HCT116 (cell line): ENCODE data around the gene TTLL9. TPM values are rescaled to one million over a fixed set of nuclear protein-coding genes. Genes with fewer than 3 reads are reported as not detected.

Experiments used
- ATAC-seq: fragments of 200-7000 bp; cut with Tn5 transposase; 2 replicates; pipeline ENCODE4 v1.9.1; 2020; ENCODE audit warnings: mild to moderate bottlenecking, moderate library complexity
- BruUV-seq: library from RNA; stranded (reverse); fragments of 400-500 nt; replicated peaks from 2 replicates; lab custom pipeline; 2021; lab: Mats Ljungman, UMichigan
- CTCF ChIA-PET: fragments of 300-600 bp; sonication (Branson Sonifier 250); formaldehyde crosslinking; loops from one replicate; lab custom pipeline; 2021; ENCODE audit warnings: antibody characterized with exemption; lab: Charles Lee
- POLR2A ChIA-PET: fragments of 300-600, 350-600 bp; sonication (Branson Sonifier 250); formaldehyde crosslinking; loops from one replicate; lab custom pipeline; 2021; ENCODE audit warnings: antibody characterized with exemption; lab: Charles Lee
- RAD21 ChIA-PET, 2 experiments: fragments of 300-600 bp; sonication (Branson Sonifier 250); formaldehyde crosslinking; loops; one replicate each; lab custom pipeline; 2023; ENCODE audit warnings: low total read pairs in 2 of 2; ENCODE audit not compliant: uncharacterized antibody in 2 of 2, unreplicated experiment in 2 of 2, low non-redundant PET in 1 of 2; lab: Charles Lee
- DNase-seq: peaks from one replicate; pipeline ENCODE4 v3.0.0-alpha.2; 2010; ENCODE audit warnings: low read depth, low spot score
- H2AFZ ChIP-seq: fragments of 200-600 bp; shearing (Covaris generic), sonication (generic); 2 replicates; pipeline ENCODE4 v1.6.1; 2017; ENCODE audit warnings: low read depth, mixed run types, mixed read lengths, antibody characterized with exemption, low read length; ENCODE audit not compliant: poor library complexity, severe bottlenecking
- H3K27ac ChIP-seq: 2 replicates; pipeline ENCODE4 v1.5.1; 2012; ENCODE audit warnings: low read depth, low read length
- H3K27me3 ChIP-seq: fragments of 200-600 bp; sonication (generic); 2 replicates; pipeline ENCODE4 v1.6.1; 2016; ENCODE audit warnings: mixed run types, low read length, mixed read lengths; ENCODE audit not compliant: insufficient read depth
- H3K36me3 ChIP-seq, 2 experiments: fragments of 200-500 bp in 1 of 2; fragments of 200-600 bp in 1 of 2; sonication (Bioruptor generic) in 1 of 2; sonication (generic) in 1 of 2; 2 replicates each; pipeline versions ENCODE4 v1.5.1 to v1.6.1; 2014 to 2016; ENCODE audit warnings: low read length in 2 of 2, inconsistent platforms in 1 of 2, mixed read lengths in 1 of 2, mixed run types in 1 of 2; ENCODE audit not compliant: insufficient read depth in 2 of 2, control insufficient read depth in 1 of 2
- H3K4me1 ChIP-seq, 2 experiments: fragments of 200-600 bp in 1 of 2; sonication (generic) in 1 of 2; 2 replicates each; pipeline versions ENCODE4 v1.5.1 to v1.6.1; 2012 to 2017; ENCODE audit warnings: low read length in 2 of 2, inconsistent platforms in 1 of 2, mild to moderate bottlenecking in 1 of 2, mixed read lengths in 1 of 2, mixed run types in 1 of 2, moderate library complexity in 1 of 2; ENCODE audit not compliant: insufficient read depth in 2 of 2, control insufficient read depth in 1 of 2
- H3K4me2 ChIP-seq: fragments of 200-600 bp; sonication (generic); 2 replicates; pipeline ENCODE4 v1.6.1; 2017; ENCODE audit warnings: mixed run types, low read length, mixed read lengths
- H3K4me3 ChIP-seq, 2 experiments: fragments of 200-600 bp in 1 of 2; sonication (generic) in 1 of 2; replicated peaks in 1 of 2; 2 replicates each; pipeline ENCODE4 v1.5.1; 2011 to 2016; ENCODE audit warnings: low read length in 2 of 2, control low read depth in 1 of 2, low read depth in 1 of 2, mild to moderate bottlenecking in 1 of 2, mixed read lengths in 1 of 2, mixed run types in 1 of 2
- H3K79me2 ChIP-seq: fragments of 200-600 bp; sonication (generic); 2 replicates; pipeline ENCODE4 v1.6.1; 2017; ENCODE audit warnings: mild to moderate bottlenecking, mixed run types, low read length, moderate library complexity, mixed read lengths; ENCODE audit not compliant: insufficient read depth
- H3K9ac ChIP-seq: fragments of 200-600 bp; sonication (generic); 2 replicates; pipeline ENCODE4 v1.6.1; 2016; ENCODE audit warnings: low read length, mixed read lengths
- H3K9me2 ChIP-seq: fragments of 200-600 bp; sonication (generic), shearing (Covaris generic); 2 replicates; pipeline ENCODE4 v1.6.1; 2017; ENCODE audit warnings: mixed run types, mild to moderate bottlenecking, moderate library complexity; ENCODE audit not compliant: insufficient read depth
- H3K9me3 ChIP-seq, 2 experiments: fragments of 200-500 bp in 1 of 2; fragments of 200-600 bp in 1 of 2; sonication (Bioruptor generic) in 1 of 2; sonication (generic) in 1 of 2; 2 replicates each; pipeline ENCODE4 v1.6.1; 2014 to 2017; ENCODE audit warnings: low read length in 2 of 2, mixed read lengths in 2 of 2, inconsistent platforms in 1 of 2, low read depth in 1 of 2, mild to moderate bottlenecking in 1 of 2, mixed run types in 1 of 2, moderate library complexity in 1 of 2; ENCODE audit not compliant: control insufficient read depth in 1 of 2, insufficient read depth in 1 of 2
- H4K20me1 ChIP-seq: fragments of 200-600 bp; sonication (generic), shearing (Covaris generic); 2 replicates; pipeline ENCODE4 v1.6.1; 2017; ENCODE audit warnings: mixed run types, mild to moderate bottlenecking, moderate library complexity; ENCODE audit not compliant: insufficient read depth
- ATF3 ChIP-seq: IDR thresholded peaks from 2 replicates; pipeline ENCODE4 v1.6.1; 2012
- CBX3 ChIP-seq: IDR thresholded peaks from 2 replicates; pipeline ENCODE4 v1.6.1; 2012; ENCODE audit warnings: low read depth
- EGR1 ChIP-seq: IDR thresholded peaks from 2 replicates; pipeline ENCODE4 v1.6.1; 2012; ENCODE audit warnings: low read depth
- EZH2phosphoT487 ChIP-seq: fragments of 200-600 bp; IDR thresholded peaks from 2 replicates; pipeline ENCODE4 v1.6.1; 2018; ENCODE audit warnings: antibody characterized with exemption, borderline replicate concordance
- JUND ChIP-seq: IDR thresholded peaks from 2 replicates; pipeline ENCODE4 v1.6.1; 2012
- MAX ChIP-seq: IDR thresholded peaks from 2 replicates; pipeline ENCODE4 v1.6.1; 2012
- POLR2A ChIP-seq: IDR thresholded peaks from 2 replicates; pipeline ENCODE4 v1.7.0; 2011; ENCODE audit warnings: borderline replicate concordance; ENCODE audit not compliant: insufficient read depth, insufficient read length; ENCODE audit errors: extremely low read depth
- RAD21 ChIP-seq: IDR thresholded peaks from 2 replicates; pipeline ENCODE4 v1.6.1; 2012; ENCODE audit warnings: low read depth, mild to moderate bottlenecking
- SIN3A ChIP-seq: IDR thresholded peaks from 2 replicates; pipeline ENCODE4 v1.6.1; 2012; ENCODE audit warnings: low read depth
- SP1 ChIP-seq: IDR thresholded peaks from 2 replicates; pipeline ENCODE4 v1.6.1; 2012; ENCODE audit warnings: low read depth
- SRF ChIP-seq: IDR thresholded peaks from 2 replicates; pipeline ENCODE4 v1.6.1; 2012; ENCODE audit warnings: low read depth
- YY1 ChIP-seq: IDR thresholded peaks from 2 replicates; pipeline ENCODE4 v1.6.1; 2011; ENCODE audit warnings: low read length, low read depth, moderate library complexity, mild to moderate bottlenecking; ENCODE audit not compliant: insufficient replicate concordance; ENCODE audit errors: extremely low read depth
- ZBTB33 ChIP-seq: IDR thresholded peaks from 2 replicates; pipeline ENCODE4 v1.6.1; 2011; ENCODE audit warnings: mild to moderate bottlenecking, low read length, moderate library complexity; ENCODE audit not compliant: insufficient replicate concordance; ENCODE audit errors: extremely low read depth
- ZFX ChIP-seq: fragments of 450-650 bp; IDR thresholded peaks from 2 replicates; pipeline ENCODE4 v1.6.1; 2017
- ZNF274 ChIP-seq: fragments of 200-500 bp; sonication (Bioruptor generic); IDR thresholded peaks from 2 replicates; pipeline ENCODE4 v1.6.1; 2014; ENCODE audit warnings: mild to moderate bottlenecking, low read depth, low read length, inconsistent platforms
- intact Hi-C: fragments of 100-400 bp; cut with micrococcal nuclease; formaldehyde crosslinking; loops from 2 replicates; pipeline ENCODE4 v1.10.0; 2022
- total RNA-seq: library from RNA; stranded (reverse); gene quantifications from one replicate; pipeline ENCODE4 v1.2.1, GENCODE V29; 2021; ENCODE audit not compliant: unreplicated experiment

The TTLL9 gene
- total RNA-seq, 1 experiment from 2014 or later: not detected

GRCh38 chr20:31896049-31896448, 25.6 kb downstream of the TTLL9 start:
- Histone ChIP-seq H2AFZ (no peak overlapping the region), H3K4me1 (no peaks in the 10 kb centered on the region), H3K27ac (no peak overlapping the region), H3K9me2 (no peaks in the 10 kb centered on the region), H3K9ac (no peak overlapping the region), H3K27me3 (no peaks in the 10 kb centered on the region), H3K36me3 (no peaks in the 10 kb centered on the region), H4K20me1 (no peaks in the 10 kb centered on the region), H3K4me3 (no peak overlapping the region), H3K9me3 (no peaks in the 10 kb centered on the region), H3K4me2 (no peak overlapping the region), H3K79me2 (no peaks in the 10 kb centered on the region)
- CTCF ChIA-PET: no interaction called here
- ATAC-seq (no peak), DNase-seq (no peak)
- TF ChIP-seq ZNF274: no peak
- TF ChIP-seq JUND: no peak
- TF ChIP-seq POLR2A: no peak
- TF ChIP-seq RAD21: no peak
- TF ChIP-seq ATF3: no peak
- TF ChIP-seq ZBTB33: no peak
- no peak for TF ChIP-seq SRF
- TF ChIP-seq ZFX: no peak
- TF ChIP-seq EGR1: no peak
- no peak for TF ChIP-seq SP1
- no peak for TF ChIP-seq YY1
- TF ChIP-seq CBX3: no peak
- no peak for TF ChIP-seq SIN3A
- TF ChIP-seq MAX: no peak
- no peak for TF ChIP-seq EZH2phosphoT487
- intact Hi-C loops: no loop called here
- RAD21 ChIA-PET: interaction anchor here in 1 of 2 experiments (0.7 kb wide), 1 partner anchor 173 kb away, joined by 3 read pairs; no protein-coding TSS in a partner anchor
- no TSS peak for BruUV-seq
- POLR2A ChIA-PET: no interaction called here
